PFSK-1 (cell line): ENCODE data around the gene NUDT22.

Source experiments
- FOXP2 ChIP-seq: optimal IDR thresholded peaks from 2 replicates; pipeline ENCODE3; 2011; ENCODE audit warnings: borderline replicate concordance, control low read depth, inconsistent platforms; ENCODE audit not compliant: insufficient read depth; ENCODE audit errors: extremely low read length, extremely low read depth
- POLR2AphosphoS5 ChIP-seq: IDR thresholded peaks from 2 replicates; pipeline ENCODE4 v1.6.1; 2012; ENCODE audit warnings: low read depth, mild to moderate bottlenecking, control low read depth, low read length, moderate library complexity
- REST ChIP-seq, 2 experiments: IDR thresholded peaks; 2 replicates each; pipeline versions ENCODE4 v1.6.1 to v1.8.0; 2011 to 2012; ENCODE audit warnings: low read depth in 2 of 2, low read length in 2 of 2, control low read depth in 1 of 2, inconsistent platforms in 1 of 2, mild to moderate bottlenecking in 1 of 2, moderate library complexity in 1 of 2; ENCODE audit not compliant: insufficient read depth in 1 of 2
- SIN3A ChIP-seq: IDR thresholded peaks from 2 replicates; pipeline ENCODE4 v1.6.1; 2012; ENCODE audit warnings: mild to moderate bottlenecking, low read length, moderate library complexity, borderline replicate concordance; ENCODE audit not compliant: insufficient read depth
- TAF1 ChIP-seq: IDR thresholded peaks from 2 replicates; pipeline ENCODE4 v1.6.1; 2012; ENCODE audit warnings: low read length, control low read depth, borderline replicate concordance; ENCODE audit not compliant: insufficient read depth

Gene NUDT22

GRCh38 chr11:64231546-64231945 lies 5.5 kb downstream of the NUDT22 start:
- TF ChIP-seq POLR2AphosphoS5 (no peak), TAF1 (no peak), REST (IDR thresholded peaks at IDR 0.05; ENCODE audit: insufficient read depth in 1 of 2, low read depth in 2 of 2, low read length in 2 of 2) (no peak), SIN3A (no peak), FOXP2 (no peak)

- TF ChIP-seq SIN3A, result no peak
- no peak for TF ChIP-seq FOXP2
- no peak for TF ChIP-seq REST (IDR thresholded peaks at IDR 0.05; ENCODE audit: insufficient read depth in 1 of 2, low read depth in 2 of 2, low read length in 2 of 2)
- TF ChIP-seq POLR2AphosphoS5, result no peak
- TF ChIP-seq TAF1, result no peak
These were observed 6.3 kb downstream of the NUDT22 start for GRCh38 chr11:64232182-64232966.

- no peak for TF ChIP-seq POLR2AphosphoS5
- no peak for TF ChIP-seq SIN3A
- no peak for TF ChIP-seq REST (IDR thresholded peaks at IDR 0.05; ENCODE audit: insufficient read depth in 1 of 2, low read depth in 2 of 2, low read length in 2 of 2)
- no peak for TF ChIP-seq TAF1
- no peak for TF ChIP-seq FOXP2
These were observed 6.9 kb downstream of the NUDT22 start for GRCh38 chr11:64232967-64233315.

- TF ChIP-seq FOXP2, result no peak
- no peak for TF ChIP-seq POLR2AphosphoS5
- TF ChIP-seq SIN3A, result no peak
These were observed 8.0 kb downstream of the NUDT22 start, which contains the start of gene VEGFB for GRCh38 chr11:64233913-64234586. VEGFB (plus strand) TSS chr11:64234584; CDS start chr11:64234834, 250 bp downstream.

- TF ChIP-seq FOXP2 (no peak), SIN3A (peak; percentile 19; the same call in 1 of the 2 replicates)
These were observed 8.7 kb downstream of the NUDT22 start for GRCh38 chr11:64234647-64235379.
